Measurements from ENCODE around the gene CATSPERB. TPM values are rescaled to one million over a fixed set of nuclear protein-coding genes. Genes with fewer than 3 reads are reported as not detected.
"Not testable (repeated sequence)": the region's sequence is repeated elsewhere in the genome, so short reads cannot be mapped to it uniquely, and the experiment has no call there.

The CATSPERB gene
- total RNA-seq, 4 donors from 2014 or later = 0.11 to 2.9 (median 0.91) TPM

DNA sequence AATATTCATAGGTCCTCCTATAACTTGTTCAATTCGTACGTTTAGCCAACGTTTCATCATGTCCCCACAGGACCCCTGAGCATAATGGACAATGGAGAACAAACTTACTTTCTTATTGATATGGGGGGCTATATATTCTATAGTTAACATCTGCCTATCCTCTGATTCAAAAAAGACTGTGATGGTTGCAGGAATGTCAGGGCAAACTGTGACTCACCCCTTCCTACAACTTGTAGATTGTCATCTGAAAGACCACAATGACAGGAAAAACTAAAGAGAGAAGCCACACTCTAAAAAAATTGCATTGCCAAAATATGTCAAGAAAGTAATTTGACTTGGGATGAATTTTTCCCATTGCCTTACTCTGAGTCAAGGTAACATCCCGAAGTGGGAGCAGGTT is 50.8 kb downstream of the CATSPERB start:
- H3K9me3 ChIP-seq = no peaks in the 10 kb centered on the region

DNA sequence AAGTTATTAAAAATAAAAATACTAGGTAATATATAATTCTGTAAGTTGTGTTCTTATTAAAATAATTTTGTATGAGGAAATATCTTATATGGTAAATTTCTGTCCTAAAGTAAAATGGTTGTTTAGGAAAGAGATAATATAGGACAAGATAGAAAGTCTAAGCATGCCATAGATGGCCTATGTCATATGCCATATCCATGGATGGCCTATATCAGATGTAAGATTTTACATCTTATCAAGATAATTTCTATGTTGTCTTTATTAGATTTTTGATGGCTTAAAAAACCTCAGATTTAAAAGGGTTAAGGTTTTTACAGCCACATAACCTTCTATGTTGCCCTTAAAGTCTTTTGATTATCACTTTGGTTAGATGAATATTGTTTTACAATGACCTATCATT is 52.6 kb downstream of the CATSPERB start:
- TF ChIP-seq EP300 (IDR thresholded peaks at IDR 0.05) (no peak), POLR2A (IDR thresholded peaks at IDR 0.05; ENCODE audit: low read depth) (no peak), POLR2AphosphoS5 (IDR thresholded peaks at IDR 0.05) (no peak)
- TF ChIP-seq, protein P1, sequence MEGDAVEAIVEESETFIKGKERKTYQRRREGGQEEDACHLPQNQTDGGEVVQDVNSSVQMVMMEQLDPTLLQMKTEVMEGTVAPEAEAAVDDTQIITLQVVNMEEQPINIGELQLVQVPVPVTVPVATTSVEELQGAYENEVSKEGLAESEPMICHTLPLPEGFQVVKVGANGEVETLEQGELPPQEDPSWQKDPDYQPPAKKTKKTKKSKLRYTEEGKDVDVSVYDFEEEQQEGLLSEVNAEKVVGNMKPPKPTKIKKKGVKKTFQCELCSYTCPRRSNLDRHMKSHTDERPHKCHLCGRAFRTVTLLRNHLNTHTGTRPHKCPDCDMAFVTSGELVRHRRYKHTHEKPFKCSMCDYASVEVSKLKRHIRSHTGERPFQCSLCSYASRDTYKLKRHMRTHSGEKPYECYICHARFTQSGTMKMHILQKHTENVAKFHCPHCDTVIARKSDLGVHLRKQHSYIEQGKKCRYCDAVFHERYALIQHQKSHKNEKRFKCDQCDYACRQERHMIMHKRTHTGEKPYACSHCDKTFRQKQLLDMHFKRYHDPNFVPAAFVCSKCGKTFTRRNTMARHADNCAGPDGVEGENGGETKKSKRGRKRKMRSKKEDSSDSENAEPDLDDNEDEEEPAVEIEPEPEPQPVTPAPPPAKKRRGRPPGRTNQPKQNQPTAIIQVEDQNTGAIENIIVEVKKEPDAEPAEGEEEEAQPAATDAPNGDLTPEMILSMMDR (IDR thresholded peaks at IDR 0.05) = no peak
- no peaks in the 10 kb centered on the region for H3K36me3 ChIP-seq
- H3K9me3 ChIP-seq = no peaks in the 10 kb centered on the region
- no peak overlapping the region for H3K4me3 ChIP-seq
- no peak overlapping the region for H3K27ac ChIP-seq (replicated peaks in 1 of 4)
- intact Hi-C loops (cut with DNase I) = no loop called here
- no peaks in the 10 kb centered on the region for H3K4me1 ChIP-seq
- DNase-seq (ENCODE audit: extremely low spot score) = no peak
- no peaks in the 10 kb centered on the region for H3K27me3 ChIP-seq

More for the DNA sequence above, 50.8 kb downstream of the CATSPERB start:
- intact Hi-C loops (cut with DNase I) = no loop called here
- Histone ChIP-seq H3K4me1 (no peaks in the 10 kb centered on the region), H3K4me3 (no peak overlapping the region), H3K36me3 (no peaks in the 10 kb centered on the region), H3K27ac (replicated peaks in 1 of 4) (no peak overlapping the region), H3K27me3 (no peaks in the 10 kb centered on the region)
- TF ChIP-seq EP300 (IDR thresholded peaks at IDR 0.05) (no peak), POLR2A (IDR thresholded peaks at IDR 0.05; ENCODE audit: low read depth) (no peak), POLR2AphosphoS5 (IDR thresholded peaks at IDR 0.05) (no peak)
- TF ChIP-seq, protein P1 (IDR thresholded peaks at IDR 0.05) = no peak
- DNase-seq (ENCODE audit: extremely low spot score) = no peak
- 82% methylated on average over 4 of the region's 4 CpGs for WGBS

DNA sequence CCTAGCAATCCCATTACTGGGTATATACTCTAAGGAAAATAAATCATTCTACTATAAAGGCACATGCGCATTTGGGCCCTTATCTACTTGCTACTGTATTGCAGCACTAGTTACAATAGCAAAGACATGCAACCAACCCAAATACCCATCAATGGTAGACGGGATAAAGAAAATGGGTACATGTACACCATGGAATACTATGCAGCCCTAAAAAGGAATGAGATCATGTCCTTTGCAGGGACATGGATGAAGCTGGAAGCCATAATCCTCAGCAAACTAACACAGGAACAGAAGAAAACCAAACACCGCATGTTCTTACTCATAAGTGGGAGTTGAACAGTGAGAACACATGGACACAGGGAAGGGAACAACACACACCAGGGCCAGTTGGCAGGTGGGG is 54.2 kb downstream of the CATSPERB start:
- intact Hi-C loops (cut with DNase I); H3K9me3 ChIP-seq; H3K27me3 ChIP-seq; H3K36me3 ChIP-seq; H3K4me1 ChIP-seq; H3K4me3 ChIP-seq; DNase-seq (ENCODE audit: extremely low spot score); H3K27ac ChIP-seq (replicated peaks in 1 of 4): not testable (repeated sequence)
- 86% methylated on average over 3 of the region's 3 CpGs for WGBS

DNA sequence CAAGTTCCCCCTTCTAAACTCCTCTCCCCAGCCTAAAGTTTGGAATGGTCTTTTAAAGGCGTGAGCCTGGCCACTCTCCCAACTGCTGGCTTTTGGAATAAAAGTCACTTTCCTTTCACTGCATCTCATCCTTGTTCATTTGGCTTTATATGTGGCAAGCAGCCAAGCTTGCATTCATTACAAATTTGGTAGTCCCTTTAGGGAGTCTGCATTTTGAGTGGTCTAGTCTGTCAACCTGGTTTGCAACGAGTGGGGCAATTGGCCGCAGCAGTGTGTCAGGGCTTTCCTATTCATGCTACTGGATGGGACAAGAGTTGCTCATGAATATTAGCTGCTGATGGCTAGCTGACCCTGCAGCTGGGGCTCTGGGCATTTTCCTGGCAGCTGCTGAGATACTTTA is 57.0 kb downstream of the CATSPERB start:
- no peaks in the 10 kb centered on the region for H3K4me1 ChIP-seq
- DNase-seq (ENCODE audit: extremely low spot score) = no peak
- no peak overlapping the region for H3K27ac ChIP-seq (replicated peaks in 1 of 4)
- H3K36me3 ChIP-seq = no peaks in the 10 kb centered on the region
- intact Hi-C loops (cut with DNase I) = no loop called here
- H3K4me3 ChIP-seq = no peak overlapping the region
- WGBS = 76% methylated on average over 3 of the region's 3 CpGs
- TF ChIP-seq, protein P1 (IDR thresholded peaks at IDR 0.05) = no peak
- TF ChIP-seq POLR2AphosphoS5 (IDR thresholded peaks at IDR 0.05) (no peak), POLR2A (IDR thresholded peaks at IDR 0.05; ENCODE audit: low read depth) (no peak), EP300 (IDR thresholded peaks at IDR 0.05) (no peak)
- no peaks in the 10 kb centered on the region for H3K9me3 ChIP-seq
- H3K27me3 ChIP-seq = no peaks in the 10 kb centered on the region

DNA sequence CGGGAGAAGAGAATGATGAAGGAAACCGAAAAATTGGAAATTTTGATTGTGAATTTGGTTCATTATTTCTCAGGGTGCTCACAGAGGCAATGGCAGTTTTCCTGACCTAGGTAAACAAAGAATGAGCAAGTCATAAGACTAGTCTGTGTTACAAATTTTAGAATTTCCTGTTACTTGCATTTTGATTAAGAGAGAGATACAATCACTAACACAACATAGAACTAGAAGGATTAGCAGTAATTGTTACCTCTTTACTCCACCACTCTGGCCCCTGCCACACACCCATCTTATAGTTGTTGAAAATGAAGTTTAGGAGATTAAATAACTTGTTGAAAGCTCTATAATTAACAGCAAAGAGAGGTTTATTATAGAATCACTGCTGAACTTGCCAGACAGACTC is 62.0 kb downstream of the CATSPERB start:
- DNase-seq (ENCODE audit: extremely low spot score) = no peak
- WGBS = 78% methylated on average over 2 of the region's 2 CpGs
- H3K4me3 ChIP-seq = no peak overlapping the region

DNA sequence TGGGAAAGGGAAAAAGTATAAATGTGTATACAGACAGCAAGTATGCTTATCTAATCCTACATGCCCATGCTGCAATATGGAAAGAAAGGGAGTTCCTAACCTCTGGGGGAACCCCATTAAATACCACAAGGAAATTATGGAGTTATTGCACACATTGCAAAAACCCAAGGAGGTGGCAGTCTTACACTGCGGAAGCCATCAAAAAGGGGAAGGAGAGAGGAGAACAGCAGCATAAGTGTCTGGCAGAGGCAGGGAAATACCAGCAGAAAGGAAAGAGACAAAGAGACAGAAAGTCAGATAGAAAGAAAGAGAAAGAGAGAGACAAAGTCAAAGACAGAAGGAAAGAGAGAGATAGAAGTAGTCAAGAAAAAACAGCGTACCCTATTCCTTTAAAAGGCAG is 64.8 kb downstream of the CATSPERB start:
- intact Hi-C loops (cut with DNase I); H3K4me1 ChIP-seq; DNase-seq (ENCODE audit: extremely low spot score); H3K27ac ChIP-seq (replicated peaks in 1 of 4); H3K4me3 ChIP-seq; H3K27me3 ChIP-seq; H3K9me3 ChIP-seq; H3K36me3 ChIP-seq: not testable (repeated sequence)
- 85% methylated on average over 2 of the region's 2 CpGs for WGBS

More for the DNA sequence above, 62.0 kb downstream of the CATSPERB start:
- H3K27ac ChIP-seq (replicated peaks in 1 of 4) = no peak overlapping the region
- intact Hi-C loops (cut with DNase I) = no loop called here
- no peaks in the 10 kb centered on the region for H3K4me1 ChIP-seq
- H3K27me3 ChIP-seq = no peaks in the 10 kb centered on the region
- TF ChIP-seq POLR2A (IDR thresholded peaks at IDR 0.05; ENCODE audit: low read depth) (no peak), EP300 (IDR thresholded peaks at IDR 0.05) (no peak), POLR2AphosphoS5 (IDR thresholded peaks at IDR 0.05) (no peak)
- TF ChIP-seq, protein P1 (IDR thresholded peaks at IDR 0.05) = no peak
- H3K9me3 ChIP-seq = no peaks in the 10 kb centered on the region
- H3K36me3 ChIP-seq = no peaks in the 10 kb centered on the region

All from esophagus muscularis mucosa (tissue), 4 donors.